ENCODE results near the gene CCDC85A. TPM values are rescaled to one million over a fixed set of nuclear protein-coding genes. Genes with fewer than 3 reads are reported as not detected.

The CCDC85A gene
- total RNA-seq, 2 donors from 2014 or later = 0.18 to 0.86 TPM

- H3K9ac ChIP-seq (ENCODE audit: extremely low read depth, low read length, poor library complexity, severe bottlenecking) = no peak overlapping the region
- WGBS, 2 experiments (ENCODE audit: insufficient coverage in 1 of 2, insufficient read length in 1 of 2) = 79 to 91% methylated on average over 3 to 6 of the region's 6 CpGs
- peaks cover 2% of the 10 kb centered on the region for H3K4me1 Mint-ChIP-seq
Measured at GRCh38 chr2:56348392-56349210, 164.8 kb downstream of the CCDC85A start.

GRCh38 chr2:56357655-56358295 lies 174.0 kb downstream of the CCDC85A start:
- H3K4me3 ChIP-seq (ENCODE audit: low read length) = no peak overlapping the region
- no peaks in the 10 kb centered on the region for H3K27me3 Mint-ChIP-seq (ENCODE audit: insufficient read depth)
- H3K27ac ChIP-seq (ENCODE audit: low read depth, low read length) = no peak overlapping the region
- no peaks in the 10 kb centered on the region for H3K27me3 ChIP-seq (ENCODE audit: control insufficient read depth, insufficient read depth, low read length, poor library complexity, severe bottlenecking)
- H3K36me3 ChIP-seq (ENCODE audit: control insufficient read depth, insufficient read depth, low read length) = no peaks in the 10 kb centered on the region
- TF ChIP-seq CTCF (conservative IDR thresholded peaks at IDR 0.05) = no peak
- H3K36me3 Mint-ChIP-seq (ENCODE audit: low read depth) = no peaks in the 10 kb centered on the region
- H3K4me1 ChIP-seq (ENCODE audit: control insufficient read depth, insufficient read depth, low read length) = no peaks in the 10 kb centered on the region
- WGBS, 2 experiments (ENCODE audit: insufficient coverage in 1 of 2, insufficient read length in 1 of 2) = 89% methylated on average over 2 of the region's 3 CpGs; no CpG with 5 or more reads in 1 of the 2 experiments
- no peak overlapping the region for H3K27ac Mint-ChIP-seq
- no peaks in the 10 kb centered on the region for H3K9me3 Mint-ChIP-seq
- no peak overlapping the region for H3K4me3 Mint-ChIP-seq
- no peaks in the 10 kb centered on the region for H3K9me3 ChIP-seq (ENCODE audit: control insufficient read depth, low read length)
- no peak overlapping the region for H3K9ac ChIP-seq (ENCODE audit: extremely low read depth, low read length, poor library complexity, severe bottlenecking)
- no peaks in the 10 kb centered on the region for H3K4me1 Mint-ChIP-seq
- no peak for DNase-seq

More at GRCh38 chr2:56348392-56349210, 164.8 kb downstream of the CCDC85A start:
- no peak overlapping the region for H3K4me3 Mint-ChIP-seq
- H3K36me3 Mint-ChIP-seq (ENCODE audit: low read depth) = no peaks in the 10 kb centered on the region
- no peak overlapping the region for H3K27ac Mint-ChIP-seq
- H3K27me3 Mint-ChIP-seq (ENCODE audit: insufficient read depth) = no peaks in the 10 kb centered on the region
- DNase-seq = no peak
- Histone ChIP-seq H3K27ac (ENCODE audit: low read depth, low read length) (no peak overlapping the region), H3K36me3 (ENCODE audit: control insufficient read depth, insufficient read depth, low read length) (no peaks in the 10 kb centered on the region), H3K4me1 (ENCODE audit: control insufficient read depth, insufficient read depth, low read length) (no peaks in the 10 kb centered on the region), H3K4me3 (ENCODE audit: low read length) (no peak overlapping the region), H3K27me3 (ENCODE audit: control insufficient read depth, insufficient read depth, low read length, poor library complexity, severe bottlenecking) (no peaks in the 10 kb centered on the region), H3K9me3 (ENCODE audit: control insufficient read depth, low read length) (no peaks in the 10 kb centered on the region)
- TF ChIP-seq CTCF (conservative IDR thresholded peaks at IDR 0.05) = no peak
- H3K9me3 Mint-ChIP-seq = no peaks in the 10 kb centered on the region

- Histone ChIP-seq H3K4me3 (ENCODE audit: low read length) (no peak overlapping the region), H3K27ac (ENCODE audit: low read depth, low read length) (no peak overlapping the region), H3K9me3 (ENCODE audit: control insufficient read depth, low read length) (no peaks in the 10 kb centered on the region), H3K4me1 (ENCODE audit: control insufficient read depth, insufficient read depth, low read length) (no peaks in the 10 kb centered on the region), H3K36me3 (ENCODE audit: control insufficient read depth, insufficient read depth, low read length) (no peaks in the 10 kb centered on the region), H3K27me3 (ENCODE audit: control insufficient read depth, insufficient read depth, low read length, poor library complexity, severe bottlenecking) (no peaks in the 10 kb centered on the region), H3K9ac (ENCODE audit: extremely low read depth, low read length, poor library complexity, severe bottlenecking) (no peak overlapping the region)
- WGBS, 2 experiments (ENCODE audit: insufficient coverage in 1 of 2, insufficient read length in 1 of 2) = 90 to 100% methylated on average over 2 of the region's 2 CpGs
- H3K4me1 Mint-ChIP-seq = no peaks in the 10 kb centered on the region
- H3K36me3 Mint-ChIP-seq (ENCODE audit: low read depth) = no peaks in the 10 kb centered on the region
- H3K9me3 Mint-ChIP-seq = no peaks in the 10 kb centered on the region
- H3K27ac Mint-ChIP-seq = no peak overlapping the region
- TF ChIP-seq CTCF (conservative IDR thresholded peaks at IDR 0.05) = no peak
- DNase-seq = no peak
- no peaks in the 10 kb centered on the region for H3K27me3 Mint-ChIP-seq (ENCODE audit: insufficient read depth)
- no peak overlapping the region for H3K4me3 Mint-ChIP-seq
Measured at GRCh38 chr2:56361844-56362243, 178.1 kb downstream of the CCDC85A start.

All from endodermal cell (in vitro differentiated cells).